HG03558 (cell line): ENCODE measurements around the gene BBS10.
"Not testable (repeated sequence)": the region's sequence is repeated elsewhere in the genome, so short reads cannot be mapped to it uniquely, and the experiment has no call there.

Experiments
- ATAC-seq: cut with Tn5 transposase; IDR thresholded peaks from one replicate; pipeline ENCODE4 v1.9.1; 2021; ENCODE audit warnings: moderate number of reproducible peaks; ENCODE audit not compliant: unreplicated experiment; ENCODE audit errors: extremely low read depth

Gene BBS10

DNA sequence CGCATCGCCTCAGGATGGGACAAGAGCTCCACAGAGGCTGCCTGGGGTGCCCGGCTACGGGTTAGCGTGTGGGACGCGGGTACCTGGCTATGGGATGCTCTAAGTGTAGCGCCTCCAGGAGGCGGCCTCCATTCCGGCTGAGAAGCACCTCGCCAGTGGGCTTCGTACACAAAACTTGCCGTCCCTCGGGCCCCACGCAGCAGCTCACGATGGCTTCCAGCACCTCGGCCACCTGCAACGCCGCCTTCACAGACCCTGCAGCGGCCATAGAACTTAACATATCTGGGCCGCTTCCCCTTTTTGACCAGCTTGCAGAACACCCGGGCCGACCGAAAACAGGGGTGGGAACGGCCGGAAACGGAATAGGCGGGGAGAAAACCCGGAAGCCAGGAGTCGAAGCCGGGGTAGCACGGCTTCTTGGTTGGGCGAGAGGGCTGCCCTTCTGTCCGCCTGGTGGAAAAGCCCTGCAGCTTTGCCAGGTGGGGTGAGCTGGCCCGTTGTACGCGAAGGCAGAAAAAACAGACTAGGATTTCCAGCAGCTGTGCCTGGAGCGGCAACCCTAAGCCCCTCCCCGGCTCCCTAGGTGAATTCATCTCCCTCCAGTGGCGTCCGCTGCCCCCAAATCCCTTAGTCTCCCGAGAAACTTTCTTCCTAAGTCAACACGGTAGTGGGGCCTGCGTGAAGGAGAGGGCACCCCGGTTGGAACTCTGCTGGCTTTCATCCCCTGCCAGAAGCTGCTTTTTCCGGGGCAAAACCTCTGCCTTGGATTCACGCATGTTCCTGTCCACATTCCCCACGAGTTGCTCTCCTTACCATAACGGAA lies at the start of gene BBS10:
Gene BBS10 (minus strand): TSS at position 337 of the 823 bp plus-strand sequence. CDS start 57 bp downstream, at position 280.
- ATAC-seq, result peak; percentile 90

DNA sequence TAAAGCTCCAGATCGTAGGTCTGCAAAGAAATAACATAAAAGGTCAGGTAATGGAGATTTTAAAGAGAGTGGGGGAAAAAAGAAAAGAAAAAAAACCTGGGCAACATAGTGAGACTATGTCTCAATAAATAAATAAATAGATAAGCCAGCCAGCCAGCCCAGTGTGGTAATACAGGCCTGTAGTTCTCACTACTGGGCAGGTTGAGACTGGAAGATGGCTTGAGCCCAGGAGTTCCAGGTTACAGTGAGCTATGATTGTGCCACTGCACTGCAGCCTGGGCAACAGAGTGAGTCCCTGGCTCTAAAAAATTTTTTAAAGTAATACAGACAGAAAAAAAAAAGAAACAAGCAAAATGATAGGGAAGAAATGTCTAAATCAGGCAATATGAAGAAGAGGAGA lies 43.2 kb upstream of the BBS10 start:
- no peak for ATAC-seq

DNA sequence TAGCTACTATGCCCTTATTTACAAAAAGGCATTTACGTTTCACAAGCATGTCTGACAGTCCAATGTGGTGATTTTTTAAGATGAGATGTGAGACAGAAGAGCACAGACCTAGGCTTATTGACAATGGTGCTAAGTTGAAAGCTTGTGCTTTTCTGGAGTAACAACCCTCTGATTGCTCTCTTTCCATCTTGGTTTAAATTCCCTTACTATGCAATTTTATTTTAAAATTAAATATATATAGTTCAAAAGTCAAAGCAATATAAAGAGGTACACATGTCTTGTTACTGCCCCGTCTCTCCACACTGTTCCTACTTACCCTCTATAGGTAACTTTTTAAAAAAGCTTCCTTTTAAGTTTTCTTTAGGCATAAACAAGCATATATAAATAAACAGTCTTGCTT lies 39.4 kb upstream of the BBS10 start:
- ATAC-seq, result no peak

DNA sequence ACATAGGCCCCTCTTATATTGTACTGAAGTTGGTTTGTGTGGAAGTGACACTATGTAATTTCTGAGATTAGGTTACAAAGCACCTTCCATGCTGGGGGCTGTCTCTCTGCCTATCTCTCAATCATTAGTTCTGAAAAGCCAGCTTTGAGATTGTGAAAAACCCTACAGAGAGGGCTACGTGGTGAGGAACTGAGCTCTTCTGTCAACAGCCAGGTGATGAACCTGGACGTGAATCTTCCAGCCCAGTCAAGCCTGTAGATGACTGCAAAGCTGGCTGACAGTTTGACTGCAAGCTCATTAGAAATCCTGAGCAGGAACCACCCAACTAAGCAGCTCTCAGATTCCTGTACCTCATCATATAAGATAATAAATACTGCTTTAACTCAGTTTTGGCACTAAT lies 36.3 kb upstream of the BBS10 start:
- no peak for ATAC-seq

DNA sequence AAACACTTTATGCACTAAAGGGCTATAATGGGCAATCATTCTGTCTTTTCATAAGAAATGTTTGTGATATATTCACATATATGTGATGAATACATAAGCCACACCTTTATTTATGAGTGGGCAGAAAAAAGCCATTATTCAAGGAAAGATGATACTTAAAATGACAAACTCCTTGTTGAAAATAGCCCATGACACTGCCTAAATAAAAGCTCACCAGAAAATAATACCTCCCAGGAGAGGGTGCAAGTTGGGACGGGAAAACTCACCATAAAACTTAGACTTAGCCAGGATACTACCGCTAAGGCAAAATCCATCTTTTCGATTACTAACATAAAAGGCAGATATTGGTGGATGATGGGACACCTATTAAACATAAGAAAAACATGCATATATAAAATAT lies 35.8 kb upstream of the BBS10 start:
- ATAC-seq, result no peak

DNA sequence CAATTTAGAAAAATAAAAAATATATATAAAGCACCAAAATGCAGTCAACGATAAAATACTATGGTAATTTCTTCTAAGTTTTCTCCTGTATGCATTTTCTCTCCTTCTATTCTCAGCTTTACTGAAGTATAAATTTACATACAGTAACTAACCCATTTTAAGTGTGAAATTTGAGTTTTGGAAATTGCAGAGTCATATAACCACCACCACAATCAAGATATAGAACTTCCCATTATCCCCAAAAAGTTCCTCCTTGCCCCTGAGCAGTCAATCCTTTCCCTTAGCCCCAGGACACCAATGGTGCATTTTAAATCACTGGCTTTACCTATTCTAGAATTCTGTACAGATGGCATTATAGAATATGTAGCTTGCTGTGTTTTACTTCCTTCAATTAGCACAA lies 31.0 kb upstream of the BBS10 start:
- no peak for ATAC-seq

DNA sequence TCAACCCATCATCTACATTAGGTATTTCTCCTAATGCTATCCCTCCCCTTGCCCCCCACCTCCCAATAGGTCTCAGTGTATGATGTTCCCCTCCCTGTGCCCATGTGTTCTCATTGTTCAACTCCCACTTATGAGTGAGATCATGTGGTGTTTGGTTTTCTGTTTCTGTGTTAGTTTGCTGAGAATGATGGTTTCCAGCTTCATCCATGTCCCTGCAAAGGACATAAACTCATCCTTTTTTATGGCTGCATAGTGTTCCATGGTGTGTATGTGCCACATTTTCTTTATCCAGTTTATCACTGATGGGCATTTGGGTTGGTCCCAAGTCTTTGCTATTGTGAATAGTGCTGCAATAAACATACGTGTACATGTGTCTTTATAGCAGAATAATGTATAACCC lies 28.7 kb upstream of the BBS10 start:
- ATAC-seq, result not testable (repeated sequence)

DNA sequence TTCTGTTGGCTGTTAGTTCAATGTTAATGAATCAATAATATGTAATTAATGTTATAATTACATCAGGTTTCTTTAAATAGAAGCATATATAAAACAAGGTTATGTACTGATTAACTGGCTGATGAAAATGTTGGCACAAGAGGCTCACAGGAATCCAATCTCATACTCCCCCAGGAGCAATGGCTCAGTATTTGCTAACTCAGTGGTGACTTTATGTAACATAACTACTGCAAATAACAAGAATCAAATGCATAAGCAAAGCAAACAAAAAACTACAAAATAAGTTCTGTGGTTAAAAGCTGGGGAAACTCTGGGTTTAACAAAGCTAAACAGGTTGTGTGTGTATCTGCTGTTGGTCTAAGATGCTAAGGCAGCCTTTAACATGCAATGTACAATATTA lies 27.7 kb upstream of the BBS10 start:
- no peak for ATAC-seq

DNA sequence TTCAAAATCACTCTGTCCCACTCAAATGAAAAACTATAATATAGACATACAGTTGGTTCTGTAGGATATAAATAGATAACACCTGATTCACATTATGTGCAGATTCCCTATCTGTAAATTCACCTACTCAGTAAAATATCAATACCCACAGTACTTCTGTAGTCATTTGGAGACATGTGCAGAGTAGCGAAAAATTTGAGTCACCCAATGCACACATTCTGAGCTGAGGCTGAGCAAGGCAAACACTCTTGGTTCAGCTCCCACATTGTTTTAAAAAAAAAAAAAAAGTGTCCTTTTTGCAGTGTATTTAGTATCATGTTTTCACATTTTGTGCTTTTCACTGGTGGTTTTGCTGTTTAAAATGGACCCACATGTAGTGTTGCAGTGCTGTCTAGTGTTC lies 27.3 kb upstream of the BBS10 start:
- no peak for ATAC-seq

DNA sequence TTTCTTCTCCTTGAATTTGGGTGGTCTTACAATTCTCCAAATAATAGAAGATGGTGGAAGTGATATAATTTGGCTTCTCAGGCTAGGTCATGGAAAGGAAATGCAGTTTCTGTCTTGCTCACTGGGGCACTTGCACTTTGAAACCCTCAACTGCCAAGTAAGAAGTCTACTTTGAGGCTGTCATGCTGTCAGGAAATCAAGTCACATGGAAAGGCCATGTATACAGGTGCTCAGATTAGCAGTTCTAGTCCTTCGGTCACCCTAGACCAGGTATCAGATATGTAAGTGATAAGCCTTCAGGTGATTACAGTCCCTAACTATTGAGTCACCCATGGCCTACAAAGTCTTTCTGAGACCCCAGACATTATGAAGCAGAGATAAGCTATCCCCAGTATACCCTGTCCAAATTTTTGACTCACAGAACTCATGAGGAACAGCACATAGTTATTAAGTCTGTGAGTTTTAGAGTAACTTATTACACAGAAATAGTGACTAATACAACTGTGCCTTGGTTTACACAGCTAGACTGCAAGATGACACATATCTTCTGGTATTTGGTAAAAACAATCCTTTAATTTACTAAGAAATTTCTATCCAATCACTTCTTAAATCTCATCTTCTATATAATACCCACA lies 26.3 kb upstream of the BBS10 start:
- no peak for ATAC-seq

DNA sequence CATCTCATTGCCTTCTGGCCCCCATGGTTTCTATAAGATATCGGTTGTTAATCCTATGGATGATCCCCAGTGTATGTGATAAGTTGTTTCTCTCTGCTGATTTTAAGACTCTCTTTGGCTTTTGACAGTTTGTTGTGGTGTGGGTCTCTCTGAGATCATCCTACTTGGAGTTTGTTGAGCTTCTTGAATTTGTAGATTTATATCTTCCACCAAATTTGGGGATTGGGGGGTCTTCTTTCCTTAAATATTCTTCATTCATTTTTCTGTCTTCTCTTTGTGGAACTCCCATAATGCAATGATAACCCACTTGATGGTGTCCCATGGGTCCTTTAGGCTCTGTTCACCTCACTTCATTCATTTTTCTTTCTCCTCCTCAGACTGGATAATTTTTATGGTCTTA lies 20.0 kb upstream of the BBS10 start:
- no peak for ATAC-seq

DNA sequence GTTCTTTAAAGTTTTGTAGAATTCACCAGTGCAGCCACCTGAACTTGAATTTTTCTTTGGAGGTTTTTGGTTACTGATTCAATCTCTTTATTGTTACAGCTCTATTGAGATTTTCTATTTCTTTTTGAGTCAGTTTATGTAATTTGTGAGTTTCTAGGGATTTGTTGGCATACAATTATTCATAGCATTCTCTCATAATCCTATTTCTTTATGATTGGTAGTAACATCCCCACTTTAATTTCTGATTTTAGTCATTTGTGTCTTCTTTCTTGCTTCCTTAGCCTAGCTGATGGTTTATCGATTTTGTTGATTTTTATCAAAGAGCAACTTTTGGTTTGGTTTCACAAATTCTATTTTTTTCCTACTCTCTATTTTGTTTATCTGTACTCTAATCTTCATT lies 17.9 kb upstream of the BBS10 start:
- no peak for ATAC-seq

DNA sequence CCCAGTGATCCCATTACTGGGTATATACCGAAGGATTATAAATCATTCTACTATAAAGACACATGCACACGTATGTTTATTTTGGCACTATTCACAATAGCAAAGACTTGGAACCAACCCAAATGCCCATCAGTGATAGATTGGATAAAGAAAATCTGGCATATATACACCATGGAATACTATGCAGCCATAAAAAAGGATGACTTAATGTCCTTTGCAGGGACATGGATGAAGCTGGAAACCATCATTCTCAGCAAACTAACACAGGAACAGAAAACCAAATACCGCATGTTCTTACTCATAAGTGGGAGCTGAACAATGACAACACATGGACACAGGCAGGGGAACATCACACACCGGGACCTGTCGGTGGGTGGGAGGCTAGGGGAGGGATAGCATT lies 15.9 kb upstream of the BBS10 start:
- ATAC-seq, result not testable (repeated sequence)

DNA sequence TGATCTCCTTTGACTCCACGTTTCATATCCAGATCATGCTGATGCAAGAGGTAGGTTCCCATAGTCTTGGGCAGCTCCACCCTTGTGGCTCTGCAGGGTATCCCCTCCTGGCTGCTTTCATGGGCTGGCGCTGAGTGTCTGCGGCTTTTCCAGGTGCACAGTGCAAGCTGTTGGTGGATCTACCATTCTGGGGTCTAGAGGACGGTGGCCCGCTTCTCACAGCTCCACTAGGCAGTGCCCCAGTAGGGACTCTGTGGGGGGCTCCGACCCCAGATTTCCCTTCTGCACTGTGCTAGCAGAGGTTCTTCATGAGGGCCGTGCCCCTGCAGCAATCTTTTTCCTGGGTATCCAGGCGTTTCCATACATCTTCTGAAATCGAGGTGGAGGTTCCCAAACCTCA lies 12.1 kb upstream of the BBS10 start:
- ATAC-seq, result no peak

DNA sequence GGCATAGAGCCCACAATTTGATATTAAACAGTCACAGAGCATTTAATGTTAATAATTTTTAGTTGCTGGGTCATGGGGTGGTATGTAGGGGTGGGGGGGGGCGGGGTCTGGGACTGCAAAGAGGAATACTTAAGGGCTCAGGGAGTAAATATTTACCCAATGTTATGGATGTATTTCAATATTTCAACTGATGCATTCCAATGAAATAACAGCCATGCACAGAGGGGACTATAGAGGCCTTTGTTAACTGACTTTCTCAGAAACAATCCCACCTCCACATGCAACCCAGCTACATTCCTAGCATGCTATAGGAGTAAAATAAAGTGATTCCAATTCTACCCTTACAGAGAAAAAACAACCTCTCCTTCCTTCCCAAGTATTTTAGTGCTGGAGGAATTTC lies 7.9 kb upstream of the BBS10 start:
- no peak for ATAC-seq

DNA sequence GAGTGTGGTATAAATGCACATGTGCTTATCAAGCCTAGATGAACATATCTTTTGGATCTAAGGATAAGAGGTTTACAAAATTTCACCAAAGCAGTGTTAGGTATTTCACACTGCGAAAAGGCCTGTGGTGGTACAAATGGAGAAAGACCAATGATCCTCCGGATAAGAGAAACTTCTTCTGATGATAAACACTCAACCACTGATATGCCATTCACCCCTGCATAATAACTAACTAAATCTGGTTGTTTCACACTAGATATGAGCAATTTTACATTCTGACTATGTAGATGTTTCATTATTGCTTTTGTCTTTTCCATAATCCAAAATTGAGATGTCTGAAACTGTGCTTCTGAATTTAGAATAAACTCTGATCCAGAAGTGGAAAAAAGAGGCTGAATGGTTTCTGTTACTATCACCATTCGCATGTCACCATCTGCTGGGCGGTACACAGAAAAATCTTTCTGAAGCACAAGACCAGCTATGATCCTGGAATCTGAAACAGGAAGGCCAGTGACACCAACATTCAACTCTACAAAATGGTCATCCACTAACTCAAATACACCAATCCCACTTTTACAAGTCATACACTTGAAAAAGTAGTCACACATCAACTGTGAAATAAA lies 1.3 kb downstream of the BBS10 start:
- ATAC-seq, result no peak

DNA sequence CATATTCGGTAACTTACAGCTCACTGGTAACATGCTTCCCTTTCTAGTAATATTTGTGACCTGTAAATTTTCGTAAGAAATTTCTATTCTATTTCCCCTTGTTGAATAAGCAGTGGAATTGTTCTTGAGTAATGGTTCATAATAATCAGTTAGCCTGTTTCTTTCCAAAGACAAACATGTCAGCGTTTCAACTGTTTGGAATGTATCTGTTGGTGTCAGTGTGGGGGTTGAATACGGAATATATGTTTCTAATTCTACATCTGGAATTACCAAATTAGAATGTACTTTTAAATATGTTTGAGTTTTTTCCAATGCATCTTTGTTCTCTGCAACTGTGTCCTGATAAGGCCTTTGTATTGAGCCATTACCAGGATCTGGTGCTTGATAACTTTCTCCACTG lies 2.0 kb downstream of the BBS10 start:
- ATAC-seq, result no peak

DNA sequence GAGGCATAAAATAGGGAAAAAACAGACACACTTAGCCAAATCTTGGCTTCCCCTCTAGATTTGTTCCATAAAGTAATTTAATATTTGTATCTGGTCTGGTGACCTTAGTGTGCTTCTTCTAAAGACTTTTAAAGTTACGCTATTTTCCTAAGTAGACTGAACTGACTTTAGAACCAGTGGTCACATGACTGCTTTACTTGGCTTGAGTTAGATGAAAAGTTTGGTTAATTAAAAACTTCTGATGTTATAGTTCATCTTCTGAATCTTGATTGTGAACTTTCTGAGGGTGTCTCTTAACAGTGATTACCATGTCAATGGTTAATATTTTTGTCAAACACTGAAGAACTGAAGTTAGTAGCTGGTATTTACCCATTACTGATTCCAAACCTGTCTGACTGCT lies 2.6 kb downstream of the BBS10 start:
- ATAC-seq, result no peak

DNA sequence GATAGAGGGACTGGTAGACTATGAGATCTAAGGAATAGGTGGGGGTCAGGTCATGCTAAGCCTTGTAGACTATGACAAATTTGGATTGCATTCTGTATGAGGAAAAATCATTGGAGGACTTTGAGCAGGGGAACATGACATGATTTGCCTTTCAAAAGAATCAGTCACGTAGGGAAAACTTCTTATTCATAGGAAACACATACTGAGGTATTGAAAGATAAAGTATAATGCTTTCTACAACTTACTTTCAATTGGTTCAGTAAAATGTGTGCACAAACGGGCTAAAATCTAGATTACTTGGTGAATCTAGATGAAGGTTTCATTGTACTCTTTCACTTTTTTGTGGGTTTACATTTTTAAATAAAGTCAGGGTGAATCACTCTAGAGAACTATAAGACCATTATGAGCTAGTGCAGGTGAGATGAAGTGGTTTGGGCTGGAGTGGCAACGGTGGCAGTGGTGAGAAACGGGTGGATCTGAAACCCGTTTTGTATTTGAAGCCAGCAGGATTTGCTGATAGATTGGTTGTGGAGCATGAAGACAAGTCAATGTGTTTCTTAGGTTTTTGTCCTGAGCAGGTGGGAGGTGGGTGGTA lies 6.7 kb downstream of the BBS10 start:
- ATAC-seq, result no peak

DNA sequence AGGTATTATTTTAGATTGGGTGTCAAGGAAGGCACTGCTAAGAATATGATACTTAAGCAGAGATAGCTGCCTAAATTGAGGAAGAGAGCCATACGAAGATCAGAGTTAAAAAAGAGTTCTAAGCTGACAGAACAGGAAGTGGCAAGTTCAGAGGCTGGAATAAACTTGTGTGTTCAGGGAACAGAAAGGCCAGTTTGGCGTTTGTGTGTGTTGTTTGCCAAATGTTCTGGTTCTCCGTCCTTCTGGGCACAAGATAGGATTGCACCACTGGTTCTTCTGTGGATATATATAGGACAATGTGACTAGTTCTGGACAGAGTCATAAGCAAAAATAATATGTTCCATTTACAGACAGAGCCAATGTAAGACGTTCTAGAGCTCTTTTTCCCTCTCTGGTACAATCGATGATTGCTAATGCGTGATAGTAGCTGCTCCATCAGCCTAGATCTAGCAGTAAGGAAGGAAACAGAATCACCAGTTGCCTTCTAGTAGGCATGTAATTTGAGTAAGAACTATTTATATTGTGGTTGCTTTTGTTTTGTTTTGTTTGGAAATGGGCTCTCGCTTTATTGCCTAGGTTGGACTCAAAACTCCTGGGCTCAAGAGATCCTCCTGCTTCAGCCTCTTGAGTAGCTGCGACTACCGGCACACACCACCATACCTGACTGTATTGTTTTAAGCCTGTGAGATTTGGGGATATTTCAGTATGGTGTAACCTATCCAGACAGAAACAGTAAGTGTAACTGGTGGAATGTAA lies 7.4 kb downstream of the BBS10 start:
- no peak for ATAC-seq
